Spleen (tissue), 7 donors: ENCODE data around the gene DISC1.

Experiments used
- POLR2A ChIP-seq, 3 donors: fragments of 450-650 bp; IDR thresholded peaks; one replicate each; pipeline ENCODE4 v1.5.1; 2017; ENCODE audit warnings: antibody characterized with exemption in 3 of 3, mild to moderate bottlenecking in 1 of 3
- TF ChIP-seq, protein P1 (sequence below), 11 experiments: fragments of 200-600 bp in 7 of 11; fragments of 450-650 bp in 4 of 11; sonication (generic) in 4 of 11; IDR thresholded peaks in 8 of 11; conservative IDR thresholded peaks in 3 of 11; 1 replicate in 7 of 11; 2 replicates in 4 of 11; pipeline versions ENCODE4 v1.4.0 to v1.8.0; 2016 to 2021; ENCODE audit warnings: antibody characterized with exemption in 11 of 11, inconsistent platforms in 4 of 11, mild to moderate bottlenecking in 1 of 11
- donor health status: DM: no; HTN: no; CAD: no; lungs with moderate emphysema.
- donor health status: DM: no; HTN: no; CAD: no.
- donor health status: DM: no; HTN: no; CAD: no.

- TF ChIP-seq, protein P1, sequence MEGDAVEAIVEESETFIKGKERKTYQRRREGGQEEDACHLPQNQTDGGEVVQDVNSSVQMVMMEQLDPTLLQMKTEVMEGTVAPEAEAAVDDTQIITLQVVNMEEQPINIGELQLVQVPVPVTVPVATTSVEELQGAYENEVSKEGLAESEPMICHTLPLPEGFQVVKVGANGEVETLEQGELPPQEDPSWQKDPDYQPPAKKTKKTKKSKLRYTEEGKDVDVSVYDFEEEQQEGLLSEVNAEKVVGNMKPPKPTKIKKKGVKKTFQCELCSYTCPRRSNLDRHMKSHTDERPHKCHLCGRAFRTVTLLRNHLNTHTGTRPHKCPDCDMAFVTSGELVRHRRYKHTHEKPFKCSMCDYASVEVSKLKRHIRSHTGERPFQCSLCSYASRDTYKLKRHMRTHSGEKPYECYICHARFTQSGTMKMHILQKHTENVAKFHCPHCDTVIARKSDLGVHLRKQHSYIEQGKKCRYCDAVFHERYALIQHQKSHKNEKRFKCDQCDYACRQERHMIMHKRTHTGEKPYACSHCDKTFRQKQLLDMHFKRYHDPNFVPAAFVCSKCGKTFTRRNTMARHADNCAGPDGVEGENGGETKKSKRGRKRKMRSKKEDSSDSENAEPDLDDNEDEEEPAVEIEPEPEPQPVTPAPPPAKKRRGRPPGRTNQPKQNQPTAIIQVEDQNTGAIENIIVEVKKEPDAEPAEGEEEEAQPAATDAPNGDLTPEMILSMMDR (IDR thresholded peaks at IDR 0.05 in 8 of 11, conservative IDR thresholded peaks at IDR 0.05 in 3 of 11), result no peak
- no peak for TF ChIP-seq POLR2A (IDR thresholded peaks at IDR 0.05)
Observed at GRCh38 chr1:231958448-231958847, 331.9 kb downstream of the DISC1 start.
